ENCODE measurements around the gene ARHGAP32. TPM values are rescaled to one million over a fixed set of nuclear protein-coding genes. Genes with fewer than 3 reads are reported as not detected.
A peak's percentile ranks its signal among the peaks of the same experiment; 100 is the strongest.
"Not testable (repeated sequence)": the region's sequence is repeated elsewhere in the genome, so short reads cannot be mapped to it uniquely, and the experiment has no call there.

The ARHGAP32 gene
- total and polyA plus RNA-seq, 5 donors from 2014 or later, result 0.76 to 4.6 (median 1.1) TPM

DNA sequence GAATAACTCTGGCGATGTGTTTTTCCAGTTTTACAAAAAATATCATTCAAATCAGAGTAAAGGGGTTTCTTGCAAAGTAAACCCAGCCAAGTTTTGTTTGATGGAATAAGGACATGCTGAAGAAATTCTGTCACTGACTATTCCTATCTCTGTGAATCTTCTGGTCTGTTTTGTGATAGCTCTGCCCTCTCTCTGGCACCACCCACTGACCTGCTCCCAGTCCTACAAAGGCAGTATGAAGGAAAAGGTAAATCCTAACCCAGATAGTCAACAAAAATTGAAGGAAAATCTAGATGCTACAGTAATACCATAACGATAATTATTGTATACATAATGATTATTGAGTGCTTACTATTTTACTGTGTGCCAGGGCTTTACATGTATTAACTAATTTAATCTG, 173.1 kb downstream of the ARHGAP32 start:
- Mint-ChIP-seq H3K36me3 (no peaks in the 10 kb centered on the region), H3K27ac (no peak overlapping the region), H3K4me1 (peaks cover 0 to 19% (median 2%) of the 10 kb centered on the region in 4 donors), H3K27me3 (peaks cover 12% of the 10 kb centered on the region), H3K9me3 (no peaks in the 10 kb centered on the region), H3K4me3 (peak overlapping the region in 2 of 4 donors; percentile 44 to 51)
- DNase-seq, result no peak
- H3K9me3 ChIP-seq (ENCODE audit: control insufficient read depth in 2 of 2, low read length in 2 of 2), result no peaks in the 10 kb centered on the region
- no peak overlapping the region for H3K27ac ChIP-seq (ENCODE audit: insufficient read depth, low read length, poor library complexity, severe bottlenecking)
- H3K4me3 ChIP-seq (ENCODE audit: low read depth, low read length), result no peak overlapping the region
- no peaks in the 10 kb centered on the region for H3K4me1 ChIP-seq (ENCODE audit: control insufficient read depth, insufficient read depth, low read length, poor library complexity, severe bottlenecking)
- no peaks in the 10 kb centered on the region for H3K36me3 ChIP-seq (ENCODE audit: control insufficient read depth, insufficient read depth, low read length)
- peaks cover 2% of the 10 kb centered on the region for H3K27me3 ChIP-seq (ENCODE audit: control insufficient read depth, insufficient read depth, low read length)
- ATAC-seq (ENCODE audit: low read depth in 2 of 2), result no peak

DNA sequence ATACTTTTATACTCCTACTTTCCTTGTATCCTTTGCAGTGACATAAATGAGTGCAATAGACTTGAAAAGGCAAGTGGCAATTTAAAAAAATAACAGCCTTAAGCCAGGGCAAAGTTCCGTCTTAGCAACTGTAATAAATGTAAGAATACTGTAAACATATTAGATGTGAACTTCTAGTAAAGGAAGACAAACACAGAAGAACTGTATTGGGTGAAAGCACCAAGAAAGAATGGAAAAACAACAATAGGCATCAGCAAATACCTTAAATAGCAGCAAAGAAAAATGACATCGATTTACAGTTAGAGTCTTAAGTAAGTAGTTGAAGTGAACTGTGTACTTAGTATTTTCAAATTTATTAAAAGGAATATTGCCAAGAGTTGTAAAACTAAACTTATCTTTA, 174.0 kb downstream of the ARHGAP32 start:
- H3K36me3 Mint-ChIP-seq, result no peaks in the 10 kb centered on the region
- peaks cover 12% of the 10 kb centered on the region for H3K27me3 Mint-ChIP-seq

DNA sequence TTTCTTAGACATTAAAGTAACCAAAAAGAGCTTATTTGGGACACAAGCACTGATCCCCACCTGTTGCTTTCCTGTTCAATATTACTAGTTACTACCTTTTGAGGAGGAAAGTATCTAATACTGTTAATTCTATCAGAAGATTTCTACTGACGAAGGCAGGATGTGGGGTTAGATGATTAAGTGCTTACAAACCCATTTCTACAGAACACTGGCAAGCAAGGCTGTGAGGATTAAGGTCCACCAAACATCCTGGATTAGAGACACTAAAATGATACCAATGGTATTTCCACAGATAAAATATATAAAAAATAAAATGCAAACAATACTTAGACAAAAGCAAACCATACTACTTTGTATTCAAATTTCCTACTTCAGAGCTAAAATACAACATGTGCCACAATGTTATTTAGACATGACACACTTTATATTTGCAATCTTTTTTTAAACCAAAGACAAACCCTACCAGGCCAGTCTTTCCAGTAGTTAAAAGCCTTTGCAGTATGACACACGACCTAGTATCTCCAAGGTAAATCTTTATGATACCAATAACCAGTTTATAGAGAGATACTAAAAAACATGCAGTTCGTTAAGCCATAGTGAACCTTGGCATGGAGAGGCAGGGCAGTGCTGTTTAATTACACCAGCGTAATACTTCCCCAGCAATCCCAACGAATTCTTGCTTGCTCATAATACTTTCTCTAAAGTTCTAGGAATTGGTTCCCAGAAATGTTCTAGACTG, 178.2 kb downstream of the ARHGAP32 start:
- H3K4me1 ChIP-seq (ENCODE audit: control insufficient read depth, insufficient read depth, low read length, poor library complexity, severe bottlenecking), result no peaks in the 10 kb centered on the region
- Mint-ChIP-seq H3K9me3 (peaks cover 0 to 3% (median 0%) of the 10 kb centered on the region in 7 donors), H3K4me1 (peaks cover 0 to 6% (median 4%) of the 10 kb centered on the region in 4 donors), H3K4me3 (no peak overlapping the region), H3K27ac (no peak overlapping the region), H3K36me3 (peaks cover 6% of the 10 kb centered on the region), H3K27me3 (peaks cover 5% of the 10 kb centered on the region)
- H3K36me3 ChIP-seq (ENCODE audit: control insufficient read depth, insufficient read depth, low read length), result no peaks in the 10 kb centered on the region
- peaks cover 10% of the 10 kb centered on the region for H3K27me3 ChIP-seq (ENCODE audit: control insufficient read depth, insufficient read depth, low read length)
- DNase-seq (no peak), ATAC-seq (ENCODE audit: low read depth in 2 of 2) (no peak)
- H3K4me3 ChIP-seq (ENCODE audit: low read depth, low read length), result no peak overlapping the region
- H3K9me3 ChIP-seq (ENCODE audit: control insufficient read depth in 2 of 2, low read length in 2 of 2), result no peaks in the 10 kb centered on the region
- no peak overlapping the region for H3K27ac ChIP-seq (ENCODE audit: insufficient read depth, low read length, poor library complexity, severe bottlenecking)

More for the DNA sequence above, 174.0 kb downstream of the ARHGAP32 start:
- Histone ChIP-seq H3K27ac (ENCODE audit: insufficient read depth, low read length, poor library complexity, severe bottlenecking) (no peak overlapping the region), H3K4me1 (ENCODE audit: control insufficient read depth, insufficient read depth, low read length, poor library complexity, severe bottlenecking) (no peaks in the 10 kb centered on the region), H3K9me3 (ENCODE audit: control insufficient read depth in 2 of 2, low read length in 2 of 2) (no peaks in the 10 kb centered on the region), H3K36me3 (ENCODE audit: control insufficient read depth, insufficient read depth, low read length) (no peaks in the 10 kb centered on the region), H3K27me3 (ENCODE audit: control insufficient read depth, insufficient read depth, low read length) (peaks cover 5% of the 10 kb centered on the region), H3K4me3 (ENCODE audit: low read depth, low read length) (no peak overlapping the region)
- H3K27ac Mint-ChIP-seq, result no peak overlapping the region
- DNase-seq (no peak), ATAC-seq (ENCODE audit: low read depth in 2 of 2) (no peak)
- H3K4me1 Mint-ChIP-seq, result peaks cover 0 to 17% (median 2%) of the 10 kb centered on the region in 4 donors
- H3K9me3 Mint-ChIP-seq, result no peaks in the 10 kb centered on the region
- H3K4me3 Mint-ChIP-seq, result no peak overlapping the region

DNA sequence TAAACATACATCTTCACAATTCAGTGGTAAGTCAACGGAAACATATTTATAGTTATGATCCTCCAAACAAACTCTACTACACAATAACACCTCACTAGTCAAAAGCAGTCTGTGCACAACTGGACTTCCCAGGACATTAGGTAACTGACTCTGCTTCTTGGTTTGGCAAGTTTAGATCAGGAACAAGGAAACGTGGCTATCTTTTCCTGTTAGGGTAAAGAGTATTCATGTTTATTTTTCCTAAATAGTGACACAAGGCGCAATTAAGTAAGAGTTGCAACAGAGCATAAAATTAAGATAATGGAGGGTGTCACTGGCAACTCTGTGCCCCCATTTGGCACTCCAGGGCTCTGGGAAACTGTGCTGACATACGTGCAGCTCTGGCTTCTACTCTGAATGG, 179.2 kb downstream of the ARHGAP32 start:
- no peaks in the 10 kb centered on the region for H3K4me1 ChIP-seq (ENCODE audit: control insufficient read depth, insufficient read depth, low read length, poor library complexity, severe bottlenecking)
- no peak overlapping the region for H3K27ac Mint-ChIP-seq
- H3K4me3 ChIP-seq (ENCODE audit: low read depth, low read length), result no peak overlapping the region
- H3K36me3 ChIP-seq (ENCODE audit: control insufficient read depth, insufficient read depth, low read length), result no peaks in the 10 kb centered on the region
- no peak for DNase-seq
- peaks cover 6% of the 10 kb centered on the region for H3K36me3 Mint-ChIP-seq
- H3K27ac ChIP-seq (ENCODE audit: insufficient read depth, low read length, poor library complexity, severe bottlenecking), result no peak overlapping the region
- H3K9me3 Mint-ChIP-seq, result peaks cover 0 to 3% (median 0%) of the 10 kb centered on the region in 7 donors
- no peak for ATAC-seq (ENCODE audit: low read depth in 2 of 2)
- peaks cover 5% of the 10 kb centered on the region for H3K27me3 Mint-ChIP-seq
- H3K4me3 Mint-ChIP-seq, result no peak overlapping the region
- peaks cover 0 to 5% (median 4%) of the 10 kb centered on the region in 4 donors for H3K4me1 Mint-ChIP-seq
- peaks cover 10% of the 10 kb centered on the region for H3K27me3 ChIP-seq (ENCODE audit: control insufficient read depth, insufficient read depth, low read length)
- no peaks in the 10 kb centered on the region for H3K9me3 ChIP-seq (ENCODE audit: control insufficient read depth in 2 of 2, low read length in 2 of 2)

DNA sequence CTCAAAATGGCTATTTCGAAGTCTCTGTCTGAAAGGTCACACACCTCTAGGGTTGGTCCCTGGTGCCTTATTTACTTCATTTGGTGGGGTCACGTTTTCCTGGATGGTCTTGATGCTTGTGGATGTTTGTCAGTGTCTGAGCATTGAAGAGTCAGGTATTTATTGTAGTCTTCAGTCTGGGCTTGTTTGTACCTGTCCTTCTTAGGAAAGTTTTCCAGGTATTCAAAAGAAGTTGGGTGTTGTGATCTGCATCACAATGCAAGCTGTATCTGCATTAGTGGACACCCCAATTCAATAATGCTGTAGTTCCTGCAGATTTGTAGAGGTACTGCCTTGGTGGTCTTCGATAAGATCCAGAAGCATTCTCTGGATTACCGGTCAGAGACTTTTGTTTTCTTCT, 186.0 kb downstream of the ARHGAP32 start:
- Mint-ChIP-seq H3K27me3 (peaks cover 16% of the 10 kb centered on the region), H3K9me3 (peaks cover 0 to 21% (median 4%) of the 10 kb centered on the region in 7 donors), H3K36me3 (no peaks in the 10 kb centered on the region), H3K4me3 (no peak overlapping the region), H3K4me1 (peaks cover 0 to 4% (median 2%) of the 10 kb centered on the region in 4 donors), H3K27ac (no peak overlapping the region)
- H3K27me3 ChIP-seq (ENCODE audit: control insufficient read depth, insufficient read depth, low read length), result peaks cover 8% of the 10 kb centered on the region
- no peak overlapping the region for H3K4me3 ChIP-seq (ENCODE audit: low read depth, low read length)
- no peaks in the 10 kb centered on the region for H3K36me3 ChIP-seq (ENCODE audit: control insufficient read depth, insufficient read depth, low read length)
- H3K9me3 ChIP-seq (ENCODE audit: control insufficient read depth in 2 of 2, low read length in 2 of 2), result peaks cover 1 to 4% of the 10 kb centered on the region in 2 experiments
- H3K4me1 ChIP-seq (ENCODE audit: control insufficient read depth, insufficient read depth, low read length, poor library complexity, severe bottlenecking), result no peaks in the 10 kb centered on the region
- ATAC-seq (ENCODE audit: low read depth in 2 of 2) (no peak), DNase-seq (no peak)
- H3K27ac ChIP-seq (ENCODE audit: insufficient read depth, low read length, poor library complexity, severe bottlenecking), result no peak overlapping the region

DNA sequence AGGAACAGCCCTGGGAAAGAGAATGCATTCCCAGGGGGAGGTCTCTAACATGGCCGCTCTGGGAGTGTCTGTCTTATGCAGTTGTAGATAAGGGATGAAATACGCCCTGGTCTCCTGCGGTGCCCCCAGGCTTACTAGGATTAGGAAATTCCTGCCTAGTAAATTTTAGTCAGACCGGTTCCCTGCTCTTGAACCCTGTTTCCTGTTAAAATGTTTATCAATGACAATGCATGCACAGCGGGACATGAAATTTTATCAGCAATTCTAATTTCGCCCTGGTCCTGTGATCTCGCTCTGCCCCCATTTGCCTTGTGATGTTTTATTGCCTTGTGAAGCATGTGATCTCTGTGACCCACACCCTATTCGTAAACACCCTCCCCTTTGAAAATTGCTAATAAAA, 193.0 kb downstream of the ARHGAP32 start:
- peaks cover 0 to 33% (median 14%) of the 10 kb centered on the region in 7 donors for H3K9me3 Mint-ChIP-seq

DNA sequence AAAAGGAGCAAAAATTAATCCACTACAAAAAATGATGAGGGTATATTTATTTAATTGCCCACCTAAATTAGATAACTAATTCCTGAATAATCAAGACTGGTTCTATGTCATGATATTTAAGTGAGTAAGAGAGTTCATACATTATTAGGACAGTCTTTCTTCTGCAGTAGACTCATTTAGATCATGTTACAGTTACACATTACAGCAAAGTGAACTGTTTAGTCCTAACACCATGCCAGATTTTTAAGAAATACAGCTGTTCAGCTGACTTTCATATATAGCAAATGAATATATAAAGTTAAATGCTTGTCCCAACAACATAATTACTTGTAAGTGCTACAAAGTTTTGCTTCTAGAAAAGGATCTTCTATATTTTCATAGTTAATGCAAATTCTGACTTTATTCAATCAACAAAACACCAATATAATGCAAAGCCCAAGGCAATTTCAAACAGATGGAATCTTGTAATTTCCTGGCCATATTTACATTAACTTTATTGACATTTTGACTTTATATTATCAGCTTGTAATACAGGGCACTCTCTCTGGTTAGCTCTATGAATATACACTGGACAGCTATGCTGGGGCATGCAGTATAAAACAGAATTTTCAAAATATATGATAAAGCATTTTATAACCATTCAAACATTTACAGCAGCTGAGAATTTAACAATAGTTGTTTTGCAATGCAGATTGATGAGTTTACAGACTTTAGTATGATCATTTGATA, 203.7 kb downstream of the ARHGAP32 start:
- no peak overlapping the region for H3K4me3 ChIP-seq (ENCODE audit: low read depth, low read length)
- Mint-ChIP-seq H3K27ac (no peak overlapping the region), H3K9me3 (peaks cover 0 to 4% (median 0%) of the 10 kb centered on the region in 7 donors), H3K4me3 (no peak overlapping the region), H3K36me3 (peaks cover 3% of the 10 kb centered on the region), H3K4me1 (no peaks in the 10 kb centered on the region), H3K27me3 (peaks cover 14% of the 10 kb centered on the region)
- H3K36me3 ChIP-seq (ENCODE audit: control insufficient read depth, insufficient read depth, low read length), result no peaks in the 10 kb centered on the region
- no peaks in the 10 kb centered on the region for H3K4me1 ChIP-seq (ENCODE audit: control insufficient read depth, insufficient read depth, low read length, poor library complexity, severe bottlenecking)
- DNase-seq, result no peak
- H3K27ac ChIP-seq (ENCODE audit: insufficient read depth, low read length, poor library complexity, severe bottlenecking), result no peak overlapping the region
- ATAC-seq (ENCODE audit: low read depth in 2 of 2), result no peak
- H3K9me3 ChIP-seq (ENCODE audit: control insufficient read depth in 2 of 2, low read length in 2 of 2), result no peaks in the 10 kb centered on the region
- H3K27me3 ChIP-seq (ENCODE audit: control insufficient read depth, insufficient read depth, low read length), result no peaks in the 10 kb centered on the region

More for the DNA sequence above, 193.0 kb downstream of the ARHGAP32 start:
- H3K27me3 ChIP-seq (ENCODE audit: control insufficient read depth, insufficient read depth, low read length); DNase-seq; ATAC-seq (ENCODE audit: low read depth in 2 of 2); H3K27me3 Mint-ChIP-seq; H3K4me1 Mint-ChIP-seq; H3K4me3 Mint-ChIP-seq; H3K36me3 Mint-ChIP-seq; H3K4me3 ChIP-seq (ENCODE audit: low read depth, low read length); H3K4me1 ChIP-seq (ENCODE audit: control insufficient read depth, insufficient read depth, low read length, poor library complexity, severe bottlenecking); H3K27ac Mint-ChIP-seq; H3K36me3 ChIP-seq (ENCODE audit: control insufficient read depth, insufficient read depth, low read length); H3K27ac ChIP-seq (ENCODE audit: insufficient read depth, low read length, poor library complexity, severe bottlenecking): not testable (repeated sequence)
- peaks cover 8 to 14% of the 10 kb centered on the region in 2 experiments for H3K9me3 ChIP-seq (ENCODE audit: control insufficient read depth in 2 of 2, low read length in 2 of 2)

All from CD4-positive, CD25-positive, alpha-beta regulatory T cell (primary cell).